Measurements from ENCODE around the gene MSI2. TPM values are rescaled to one million over a fixed set of nuclear protein-coding genes. Genes with fewer than 3 reads are reported as not detected.
"Not testable (repeated sequence)": the region's sequence is repeated elsewhere in the genome, so short reads cannot be mapped to it uniquely, and the experiment has no call there.

Gene MSI2
- total RNA-seq, 1 experiment from 2014 or later = 29.4 TPM

DNA sequence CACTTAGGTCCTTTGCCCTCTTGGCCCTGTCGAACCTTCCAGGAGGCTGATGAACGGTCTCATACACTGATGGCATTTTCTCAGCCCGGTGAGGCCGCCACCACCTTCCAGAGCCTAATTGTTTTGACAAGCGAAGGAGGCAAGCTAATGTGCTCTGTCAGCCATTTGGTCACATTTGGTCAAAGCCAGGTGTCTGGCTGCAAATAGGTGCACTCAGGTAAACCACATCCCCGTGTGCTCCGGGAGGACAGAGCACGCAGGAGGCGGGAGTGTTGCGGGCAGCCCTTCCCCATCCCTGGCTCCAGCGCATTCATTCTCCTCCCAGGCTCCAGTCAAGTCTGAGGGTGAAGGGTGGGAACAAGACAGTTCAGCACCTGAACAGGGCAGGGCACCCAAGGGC, 240.1 kb downstream of the MSI2 start:
- DNase-seq (ENCODE audit: low read depth) = no peak

DNA sequence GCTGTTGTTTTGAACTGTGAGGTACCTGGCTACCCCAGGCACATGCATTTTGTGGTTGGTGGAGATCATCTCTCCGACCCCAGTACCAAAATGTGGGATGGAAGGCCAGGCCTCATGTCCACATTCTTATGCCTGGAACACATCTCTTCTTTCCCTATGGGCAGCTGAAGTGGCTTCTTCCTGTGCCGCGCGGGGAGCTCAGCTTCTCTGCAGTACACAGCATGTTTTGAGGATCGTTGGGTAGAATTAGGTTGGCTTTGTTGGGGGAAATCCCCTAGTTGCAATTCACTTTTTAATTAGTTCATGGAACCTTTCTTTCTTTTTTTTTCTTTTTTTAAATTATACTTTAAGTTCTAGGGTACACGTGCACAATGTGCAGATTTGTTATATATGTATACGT, 242.1 kb downstream of the MSI2 start:
- DNase-seq (ENCODE audit: low read depth) = no peak

DNA sequence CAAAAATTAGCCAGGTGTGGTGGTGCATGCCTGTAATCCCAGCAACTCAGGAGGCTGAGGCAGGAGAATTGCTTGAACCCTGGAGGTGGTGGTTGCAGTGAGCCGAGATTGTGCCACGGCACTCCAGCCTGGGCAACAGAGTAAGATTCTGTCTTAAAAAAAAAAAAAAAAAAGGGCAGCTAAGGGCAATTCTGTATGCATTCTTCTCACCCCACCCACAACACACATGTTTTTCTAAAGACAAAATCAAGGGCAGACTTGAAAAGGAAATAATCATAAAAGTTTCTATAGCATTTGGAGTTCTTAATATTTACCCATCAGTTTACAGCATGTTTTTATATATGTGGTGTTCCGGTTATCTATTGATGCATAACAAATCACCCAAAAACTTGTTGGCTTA, 242.9 kb downstream of the MSI2 start:
- DNase-seq (ENCODE audit: low read depth) = not testable (repeated sequence)

DNA sequence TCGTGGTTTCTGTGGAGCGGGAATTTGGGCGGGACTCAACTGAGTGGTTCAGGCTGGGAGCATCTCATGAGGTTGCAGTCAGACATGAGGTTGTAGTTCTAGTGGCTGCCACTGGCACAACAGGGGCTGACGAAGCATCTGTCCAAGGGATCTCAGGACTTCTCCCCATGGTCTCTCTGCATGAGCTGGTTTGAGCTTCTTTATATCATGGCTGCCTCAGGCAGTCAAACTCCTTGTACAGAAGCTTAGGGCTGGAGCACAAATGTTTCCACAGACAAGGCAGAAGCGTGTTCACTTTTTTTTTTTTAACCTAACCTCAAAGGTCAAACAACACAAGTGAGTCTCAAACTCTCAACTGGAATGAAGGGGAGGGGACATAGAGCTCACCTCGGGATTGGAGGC, 243.3 kb downstream of the MSI2 start:
- DNase-seq (ENCODE audit: low read depth) = peak; percentile 39

DNA sequence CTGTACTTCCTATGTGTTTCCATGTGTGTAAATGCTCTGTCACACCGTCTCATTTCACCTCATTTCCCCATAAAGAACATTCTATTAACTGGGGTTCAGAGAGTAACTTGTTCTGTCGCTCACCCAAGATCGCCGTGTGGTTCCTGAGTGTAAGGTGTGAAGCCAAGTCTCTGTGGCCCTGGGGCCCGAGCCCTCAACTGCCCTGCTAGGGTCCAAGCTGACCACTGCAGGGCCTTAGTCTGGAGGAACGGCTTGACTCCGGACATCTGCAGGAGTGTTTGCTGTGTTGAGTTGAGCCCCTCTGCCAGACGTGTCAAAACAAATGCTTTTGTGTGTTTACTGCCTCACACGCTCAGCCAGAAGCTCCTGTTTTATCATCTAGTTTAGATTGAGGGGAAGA, 244.7 kb downstream of the MSI2 start:
- no peak for DNase-seq (ENCODE audit: low read depth)

DNA sequence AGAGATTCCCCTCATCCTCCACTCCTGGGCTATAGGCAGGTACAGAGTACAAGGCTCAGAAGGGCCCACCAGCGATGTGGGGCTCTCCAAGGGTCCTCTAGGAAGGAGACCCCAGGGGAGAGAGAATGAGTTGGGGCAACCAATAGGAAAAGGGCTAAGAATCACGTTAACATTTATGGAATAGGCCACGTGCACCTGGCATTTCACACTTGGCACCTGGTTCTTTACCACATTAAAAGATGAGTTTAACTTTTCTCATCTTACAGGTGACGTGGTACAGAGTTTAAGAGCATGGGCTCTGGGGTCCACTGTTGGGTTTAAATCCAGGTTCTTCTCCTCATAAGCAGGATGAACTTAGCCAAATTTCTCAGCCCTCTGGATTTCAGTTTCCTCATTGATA, 245.7 kb downstream of the MSI2 start:
- no peak for DNase-seq (ENCODE audit: low read depth)

DNA sequence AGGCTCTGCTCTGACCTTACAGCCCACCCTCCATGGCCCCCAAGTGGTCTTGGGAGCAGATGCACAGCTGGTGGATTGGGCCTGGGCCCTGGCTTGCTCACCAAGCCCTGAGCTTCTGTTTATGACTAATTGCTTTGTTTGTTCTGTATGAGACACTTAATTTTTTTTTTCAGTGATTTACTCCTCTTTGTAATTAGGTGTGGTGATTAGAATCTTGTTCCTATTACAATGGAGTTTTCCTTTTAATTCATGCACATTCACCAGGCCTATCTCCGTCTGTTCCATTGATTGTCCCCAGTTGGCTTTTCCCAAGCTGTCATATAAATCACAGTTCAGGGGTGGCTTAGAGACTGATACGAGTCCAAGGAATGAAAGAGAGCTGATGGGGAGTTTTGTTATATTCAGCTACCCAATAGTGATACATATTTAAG, 246.5 kb downstream of the MSI2 start:
- no peak for DNase-seq (ENCODE audit: low read depth)

DNA sequence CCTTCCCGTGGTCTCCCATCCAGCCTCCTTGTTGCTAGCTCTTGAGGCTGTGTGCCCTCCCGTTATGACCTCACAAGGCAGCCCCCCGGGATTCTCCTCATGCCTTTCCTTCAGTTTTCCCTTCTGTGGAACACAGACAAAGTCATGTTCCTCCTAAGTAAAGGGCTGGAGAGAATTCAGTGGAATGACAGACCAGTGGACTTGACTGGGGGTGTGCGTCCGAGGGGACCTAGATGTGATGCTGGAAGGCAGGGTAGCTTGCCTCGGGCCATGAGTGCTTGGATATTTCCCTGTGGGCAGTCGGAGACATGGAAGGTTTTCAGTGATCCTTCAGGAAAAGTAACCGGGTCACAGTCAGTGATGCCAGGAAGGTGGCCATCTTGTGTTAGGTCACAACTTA, 247.9 kb downstream of the MSI2 start:
- DNase-seq (ENCODE audit: low read depth) = no peak

DNA sequence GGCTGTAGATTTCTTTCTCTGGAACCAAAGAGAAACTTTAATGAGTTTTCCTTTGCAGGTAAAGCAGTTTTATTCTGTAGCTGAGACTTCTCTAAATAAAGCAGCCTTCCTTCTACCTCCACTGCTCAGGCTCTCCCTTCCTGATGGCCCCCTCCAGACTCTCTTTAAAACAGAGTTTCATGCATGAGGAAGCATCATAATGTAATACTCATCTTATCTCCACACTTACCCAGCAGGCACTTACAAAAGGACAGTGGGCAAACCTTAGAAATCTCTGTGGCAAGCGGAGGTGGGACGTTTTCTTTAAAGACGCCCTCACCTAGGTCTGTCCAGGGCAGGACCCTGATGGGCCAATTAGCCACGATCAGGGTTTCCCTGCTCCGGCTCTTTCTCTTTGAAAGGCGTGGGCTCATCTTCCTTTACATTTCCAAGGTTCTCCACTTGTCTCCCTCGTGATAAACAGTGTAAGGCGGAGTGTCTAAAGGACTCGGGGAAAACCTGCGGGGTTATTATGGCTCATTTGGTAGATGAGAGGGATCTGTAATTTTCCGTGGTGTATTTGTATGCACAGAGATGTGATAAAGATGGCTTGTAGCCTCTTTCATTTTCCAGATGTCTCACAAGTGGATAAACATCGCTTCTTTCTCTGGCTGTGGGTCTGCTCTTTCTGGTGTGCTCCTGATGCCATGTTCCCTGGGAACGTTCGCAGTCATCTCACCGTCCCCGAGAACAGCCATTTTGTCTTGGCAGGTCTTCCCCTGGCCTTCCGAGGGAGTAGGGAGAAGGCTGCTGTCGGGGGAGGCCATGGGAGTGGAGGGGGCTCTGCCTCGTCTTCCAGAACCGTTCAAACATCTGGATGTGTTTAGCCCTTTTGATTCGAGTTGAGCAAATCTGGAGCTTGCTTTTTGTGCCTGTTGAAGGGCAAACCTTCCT, 249.8 kb downstream of the MSI2 start:
- no peak for DNase-seq (ENCODE audit: low read depth)

DNA sequence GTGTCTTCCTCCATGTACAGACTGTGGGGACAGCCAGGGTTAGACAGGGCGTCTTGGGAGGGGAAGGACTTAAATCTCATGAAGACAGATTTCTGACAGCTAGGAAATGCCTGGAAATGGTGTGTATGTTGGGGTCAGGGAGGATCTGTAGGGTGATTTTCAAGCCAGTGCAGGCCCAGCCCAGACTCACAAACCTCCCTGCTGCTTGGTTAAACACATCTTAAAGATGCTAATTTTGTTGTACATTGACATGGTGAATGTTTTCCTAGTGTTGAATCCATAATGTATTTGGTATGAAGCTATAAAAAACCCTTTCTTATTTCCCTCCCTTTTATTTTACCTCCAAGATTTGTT, 250.4 kb downstream of the MSI2 start:
- no peak for DNase-seq (ENCODE audit: low read depth)

DNA sequence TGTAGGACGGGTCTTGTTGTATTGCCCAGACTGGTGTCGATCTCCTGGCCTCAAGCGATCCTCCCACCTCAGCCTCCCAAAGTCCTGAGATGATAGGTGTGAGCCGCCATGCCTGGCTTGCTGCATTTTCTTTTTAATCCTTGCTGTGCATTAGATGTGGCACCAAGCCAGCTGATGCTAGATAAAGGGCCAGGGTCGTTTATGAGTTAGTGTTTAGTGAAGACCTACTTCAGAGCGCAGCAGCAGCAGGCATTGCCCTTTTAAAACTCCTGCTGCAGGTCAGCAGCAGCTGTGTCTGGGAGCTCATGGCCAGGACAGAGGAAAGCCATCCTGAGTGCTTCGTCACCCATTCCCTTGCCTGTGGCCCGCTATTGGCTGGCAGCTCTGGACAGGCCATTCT, 251.5 kb downstream of the MSI2 start:
- no peak for DNase-seq (ENCODE audit: low read depth)

DNA sequence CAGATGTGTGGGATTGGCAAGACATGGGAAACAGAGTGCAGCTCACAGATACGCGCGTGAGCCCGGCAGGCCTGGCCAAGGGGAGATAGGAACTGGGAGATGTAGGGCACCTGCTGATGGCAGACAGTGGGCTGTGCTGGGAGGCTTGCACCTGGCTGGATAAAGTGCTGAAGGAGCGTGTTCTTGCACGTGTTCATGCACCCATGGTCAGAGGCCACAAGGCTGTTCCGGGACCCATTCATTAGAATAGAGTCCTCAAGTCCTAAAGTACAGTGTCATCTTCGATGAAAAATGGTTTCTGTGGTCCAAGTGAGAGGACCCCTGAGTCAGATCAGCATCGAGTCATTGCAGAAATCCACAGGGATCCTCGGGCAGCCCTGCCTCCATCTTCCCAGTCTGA, 252.3 kb downstream of the MSI2 start:
- no peak for DNase-seq (ENCODE audit: low read depth)

DNA sequence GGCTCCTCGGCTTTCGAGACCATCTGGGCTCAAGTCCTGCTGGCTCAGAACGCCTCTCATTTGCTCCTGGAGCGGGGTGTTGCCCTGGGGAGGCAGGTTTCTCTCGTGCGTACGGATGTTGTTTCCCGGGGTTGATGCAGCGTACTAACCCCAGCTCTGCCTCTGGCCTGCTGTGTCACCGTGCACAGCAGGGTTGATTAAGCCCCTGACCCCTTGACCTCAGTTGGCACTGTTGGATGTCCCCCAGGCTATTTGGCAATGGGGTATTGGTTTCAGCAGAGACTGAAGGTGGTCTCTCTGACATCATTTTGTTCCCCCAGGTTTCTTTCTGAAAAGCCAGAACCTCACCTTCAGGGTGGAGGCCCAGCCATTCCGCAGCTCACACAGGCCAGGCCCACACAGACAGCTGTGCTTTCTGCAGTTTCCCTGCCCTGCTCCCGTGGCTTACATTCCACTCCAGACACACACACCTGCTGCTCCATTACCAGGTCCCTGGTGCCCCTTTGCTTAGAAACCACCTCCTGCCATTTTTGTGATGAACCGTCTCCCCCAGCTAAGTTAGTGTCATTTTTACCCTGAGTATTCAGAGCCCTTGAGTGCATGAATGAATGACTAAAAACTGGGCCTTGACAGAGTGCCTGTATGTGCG, 255.3 kb downstream of the MSI2 start:
- no peak for DNase-seq (ENCODE audit: low read depth)

DNA sequence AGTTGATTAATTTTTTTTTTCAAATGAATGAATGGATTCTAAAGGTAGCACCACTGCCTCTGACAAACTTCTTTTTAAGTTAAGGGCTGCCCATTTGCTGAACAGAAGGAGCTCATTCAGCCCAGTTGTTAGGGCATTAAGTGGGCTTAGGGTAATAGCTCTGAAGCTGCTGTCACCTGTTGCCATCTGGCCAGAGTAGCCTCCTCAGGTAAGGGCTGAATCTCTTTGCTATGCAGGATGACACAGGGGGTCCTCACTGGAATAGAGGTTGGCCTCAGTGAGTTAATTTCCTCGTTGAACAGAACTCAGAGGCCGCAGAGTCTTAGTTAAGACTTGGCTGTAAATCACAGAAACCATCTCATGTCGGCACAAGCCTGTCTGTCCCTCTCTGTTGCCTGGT, 255.9 kb downstream of the MSI2 start:
- no peak for DNase-seq (ENCODE audit: low read depth)

DNA sequence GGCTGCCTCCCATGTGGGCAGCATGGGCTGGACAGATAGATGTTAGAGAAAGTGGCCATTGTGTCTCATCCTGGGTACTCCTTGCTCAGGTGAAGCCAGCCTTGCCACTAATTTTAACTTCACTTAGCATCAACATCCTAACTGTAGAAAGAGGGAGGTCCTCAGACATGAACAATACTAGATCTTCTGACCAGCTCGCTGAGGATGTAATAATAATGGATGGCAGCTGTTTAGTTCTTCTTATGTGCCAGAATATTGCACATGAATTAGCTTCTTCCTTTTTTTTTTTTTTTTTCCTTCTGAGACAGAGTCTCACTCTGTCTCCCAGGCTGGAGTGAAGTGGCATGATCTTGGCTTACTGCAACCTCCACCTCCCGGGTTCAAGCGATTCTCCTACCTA, 256.4 kb downstream of the MSI2 start:
- no peak for DNase-seq (ENCODE audit: low read depth)

DNA sequence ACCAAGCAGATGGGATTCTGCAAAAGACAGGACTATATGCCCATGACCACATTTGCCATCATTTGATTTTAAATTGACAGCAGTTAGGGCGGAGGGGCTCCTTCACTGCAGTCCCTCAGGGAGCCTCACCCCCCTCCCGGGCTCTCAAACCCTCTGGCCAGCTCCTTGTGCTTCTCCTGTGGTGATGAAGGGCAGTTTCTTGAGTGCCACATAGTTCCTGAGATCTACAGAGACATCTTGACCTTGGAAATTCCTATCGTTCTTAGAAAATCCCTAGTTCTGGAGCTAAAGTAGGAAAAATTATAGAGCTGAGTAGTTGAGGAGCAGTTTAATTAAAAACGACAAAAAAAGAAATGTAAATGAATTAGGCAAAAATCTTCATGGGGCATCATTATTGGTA, 257.2 kb downstream of the MSI2 start:
- no peak for DNase-seq (ENCODE audit: low read depth)

DNA sequence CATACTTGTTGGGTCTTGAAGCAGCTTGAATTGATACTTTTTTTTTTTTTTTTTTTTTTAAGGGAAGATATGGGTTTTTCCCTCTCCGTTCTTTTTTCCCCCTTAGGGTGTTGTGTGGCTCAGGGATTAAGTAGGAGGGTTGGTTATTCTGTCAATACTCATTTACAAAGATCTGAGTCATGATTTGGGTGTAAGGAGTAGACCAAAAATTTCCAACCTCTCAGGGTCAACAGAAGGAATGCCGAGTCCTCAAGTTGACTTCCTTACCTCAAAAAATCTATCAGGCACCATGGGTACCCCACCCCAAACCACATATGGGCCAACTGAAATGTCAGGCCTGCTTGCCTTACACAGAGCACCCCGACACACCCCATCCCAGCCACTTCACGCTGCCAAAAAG, 258.3 kb downstream of the MSI2 start:
- peak; percentile 50 for DNase-seq (ENCODE audit: low read depth)

DNA sequence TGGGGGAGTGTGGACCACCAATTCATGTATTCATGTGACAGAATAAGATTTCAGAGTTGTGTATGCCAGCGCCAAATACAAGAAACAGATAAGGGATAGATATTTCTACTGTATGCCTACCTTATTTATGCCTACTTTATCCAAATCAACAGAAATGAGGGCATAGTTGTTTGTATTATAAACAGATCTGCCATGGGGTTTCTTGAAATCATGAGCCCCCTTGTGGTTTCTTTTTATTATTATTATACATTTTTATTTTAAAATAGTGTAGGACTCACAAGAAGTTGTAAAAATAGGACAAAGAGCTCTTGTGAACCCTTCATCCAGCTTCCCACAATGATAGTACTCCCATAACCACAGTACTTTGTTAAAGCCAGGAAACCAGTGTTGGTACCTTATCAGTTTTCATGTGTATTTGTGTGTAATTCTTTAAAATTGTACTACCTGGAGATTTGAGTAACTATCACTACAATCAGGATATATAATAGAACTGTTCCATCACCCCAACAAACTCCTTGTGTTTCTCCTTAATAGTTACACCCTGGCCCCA, 259.4 kb downstream of the MSI2 start:
- no peak for DNase-seq (ENCODE audit: low read depth)

DNA sequence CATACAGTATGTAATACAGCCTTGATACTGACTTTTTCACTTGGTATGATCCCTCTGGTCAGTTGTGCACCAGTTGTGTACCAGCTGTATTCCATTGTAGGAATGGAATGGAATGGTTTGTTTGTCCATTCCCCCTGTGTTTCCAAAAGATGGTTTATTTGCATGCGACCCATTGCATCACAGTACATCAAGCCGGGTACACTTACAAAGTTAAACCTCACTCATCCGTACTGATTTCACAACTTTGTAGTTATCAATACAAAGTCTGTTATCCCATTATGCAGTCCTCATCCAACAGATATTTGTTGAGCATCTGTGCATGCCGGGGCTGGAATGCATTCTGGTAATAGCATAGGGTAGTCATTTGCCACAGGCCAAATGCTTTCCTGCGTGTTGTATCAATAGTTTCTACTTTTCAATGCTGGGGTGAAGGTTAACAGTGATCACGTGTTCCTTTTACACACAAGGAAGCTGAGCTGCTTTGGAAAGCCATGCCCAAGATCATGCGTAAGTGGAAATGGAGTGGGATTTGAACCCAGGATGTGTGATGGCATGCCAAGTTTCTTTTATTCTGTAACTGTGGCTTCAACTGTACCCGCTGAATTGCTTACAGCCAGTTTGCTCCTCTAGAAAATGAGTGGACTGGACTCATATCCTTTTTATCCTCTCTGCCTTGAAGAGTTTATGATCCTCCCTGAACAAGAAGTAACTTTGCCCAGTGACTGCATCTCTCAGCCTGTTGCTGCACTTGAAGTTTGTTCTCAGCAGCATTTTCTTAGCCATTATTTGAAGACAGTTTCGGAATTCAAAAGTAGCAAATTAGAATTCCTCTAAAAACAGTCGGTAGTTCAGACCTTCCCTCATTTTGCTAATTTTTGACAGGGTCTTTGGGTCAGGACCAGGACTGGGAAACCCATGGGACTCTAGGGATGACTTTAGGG, 260.2 kb downstream of the MSI2 start:
- DNase-seq (ENCODE audit: low read depth) = no peak

DNA sequence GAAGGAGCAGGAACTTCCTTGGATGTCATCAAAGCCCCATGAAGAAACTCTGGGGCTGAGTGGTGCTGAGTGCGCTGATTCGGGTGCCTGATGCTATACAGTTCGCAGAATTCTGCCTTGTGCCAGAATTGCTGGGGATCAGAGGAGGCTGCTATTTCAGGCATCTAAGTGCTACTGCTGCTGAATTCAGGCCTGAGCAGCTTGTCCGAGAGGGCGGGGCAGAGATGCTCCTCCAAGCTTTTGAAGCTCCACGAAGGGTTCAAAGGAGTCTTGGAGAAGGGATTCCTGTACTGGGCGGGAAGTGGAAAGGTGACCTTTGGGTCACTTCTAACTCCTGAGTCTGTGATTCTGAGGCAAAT, 260.9 kb downstream of the MSI2 start:
- no peak for DNase-seq (ENCODE audit: low read depth)

DNA sequence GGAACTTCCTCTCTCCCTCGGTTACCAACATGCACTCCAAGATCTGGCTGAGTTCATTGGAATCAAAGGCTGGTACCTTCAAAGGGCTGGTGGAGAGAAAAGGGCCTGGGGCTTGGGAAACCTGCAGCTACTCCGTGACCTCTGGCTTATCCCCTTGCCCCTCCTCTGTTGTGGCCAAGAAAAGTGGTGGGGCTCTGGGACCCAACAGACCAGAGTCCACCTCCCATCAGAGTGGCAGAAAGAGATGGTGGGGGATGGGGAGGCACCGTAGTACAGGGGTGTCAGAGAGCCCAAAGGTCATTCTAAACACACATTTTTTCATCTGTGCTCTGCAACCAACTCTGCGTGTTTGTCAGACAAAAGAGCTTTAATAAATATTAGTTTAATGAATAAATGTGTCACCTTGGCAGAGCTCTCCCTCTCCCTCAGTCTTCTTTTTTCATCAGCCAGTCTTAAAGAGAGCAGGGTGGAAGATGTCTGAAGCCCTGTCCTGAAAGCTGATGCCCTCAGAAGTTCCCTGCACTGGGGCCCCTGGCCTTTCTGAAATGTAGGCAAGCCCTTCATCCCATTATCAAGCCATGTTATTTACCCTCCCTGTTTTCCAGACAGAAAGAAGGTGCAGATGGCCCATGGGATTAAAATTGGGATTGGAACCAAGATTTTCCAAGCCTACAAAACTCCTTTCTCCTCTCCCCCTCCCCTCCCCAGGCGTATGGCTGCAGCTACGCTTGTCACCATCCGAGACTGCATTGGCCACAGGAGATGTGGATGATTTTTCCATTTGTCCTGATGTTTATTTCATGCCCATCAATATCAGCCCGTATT, 261.5 kb downstream of the MSI2 start:
- no peak for DNase-seq (ENCODE audit: low read depth)

Data from RPMI7951 (cell line).